BLaER1 treated with 17β-estradiol and CSF1 and Interleukin-3, amounts not matched to agents 10 nM and 100 nM (cell line): ENCODE results near the gene PCDHA7.
"Not testable (repeated sequence)": the region's sequence is repeated elsewhere in the genome, so short reads cannot be mapped to it uniquely, and the experiment has no call there.

ENCODE experiments used
- H3K27ac ChIP-seq, 11 experiments: shearing (Covaris generic); formaldehyde crosslinking; 2 replicates each; pipeline ENCODE4 v1.8.1; 2022
- H3K27me3 ChIP-seq, 11 experiments: shearing (Covaris generic); formaldehyde crosslinking; 2 replicates each; pipeline ENCODE4 v1.8.1; 2022
- H3K36me3 ChIP-seq, 11 experiments: shearing (Covaris generic); formaldehyde crosslinking; 2 replicates each; pipeline ENCODE4 v1.8.1; 2022
- H3K4me1 ChIP-seq, 10 experiments: shearing (Covaris generic); formaldehyde crosslinking; 2 replicates each; pipeline ENCODE4 v1.8.1; 2022
- H3K4me2 ChIP-seq, 11 experiments: shearing (Covaris generic); formaldehyde crosslinking; 2 replicates each; pipeline ENCODE4 v1.8.1; 2022
- H3K4me3 ChIP-seq, 10 experiments: shearing (Covaris generic); formaldehyde crosslinking; 2 replicates each; pipeline ENCODE4 v1.8.1; 2022
- H3K9ac ChIP-seq, 11 experiments: shearing (Covaris generic); formaldehyde crosslinking; 2 replicates each; pipeline ENCODE4 v1.8.1; 2022
- H3K9me3 ChIP-seq, 11 experiments: shearing (Covaris generic); formaldehyde crosslinking; replicated peaks in 1 of 11; 2 replicates each; pipeline ENCODE4 v1.8.1; 2022
- H4K20me1 ChIP-seq, 11 experiments: shearing (Covaris generic); formaldehyde crosslinking; 2 replicates each; pipeline ENCODE4 v1.8.1; 2022
- Cebpa-rat ChIP-seq, 11 experiments: shearing (Covaris generic); IDR thresholded peaks; 2 replicates each; pipeline ENCODE4 v1.8.1; 2022

The PCDHA7 gene

GRCh38 chr5:140800816-140801493 lies 33.1 kb upstream of the PCDHA7 start, which contains the start of gene PCDHA3:
Gene PCDHA3 (plus strand): TSS chr5:140801057.
- no peaks in the 10 kb centered on the region; a peak in 1 of 22 replicates for H3K36me3 ChIP-seq
- no peaks in the 10 kb centered on the region for H3K4me1 ChIP-seq
- H3K9ac ChIP-seq: no peak within 1 kb of the TSS
- H3K4me3 ChIP-seq: no peak within 1 kb of the TSS
- H4K20me1 ChIP-seq: no peaks in the 10 kb centered on the region
- H3K27ac ChIP-seq: no peak within 1 kb of the TSS
- H3K4me2 ChIP-seq: no peak within 1 kb of the TSS
- TF ChIP-seq Cebpa-rat (IDR thresholded peaks at IDR 0.05): no peak
- no peaks in the 10 kb centered on the region for H3K27me3 ChIP-seq
- peaks cover 42 to 96% (median 60%) of the 10 kb centered on the region in 11 experiments for H3K9me3 ChIP-seq

- no peaks in the 10 kb centered on the region for H4K20me1 ChIP-seq
- no peaks in the 10 kb centered on the region for H3K27me3 ChIP-seq
- H3K9me3 ChIP-seq: peaks cover 41 to 96% (median 59%) of the 10 kb centered on the region in 11 experiments
- H3K4me3 ChIP-seq: no peak overlapping the region
- H3K27ac ChIP-seq: no peak overlapping the region
- no peaks in the 10 kb centered on the region for H3K4me1 ChIP-seq
- no peak overlapping the region for H3K9ac ChIP-seq
- no peak overlapping the region for H3K4me2 ChIP-seq
- no peak for TF ChIP-seq Cebpa-rat (IDR thresholded peaks at IDR 0.05)
- no peaks in the 10 kb centered on the region; a peak in 1 of 22 replicates for H3K36me3 ChIP-seq
These were observed 32.6 kb upstream of the PCDHA7 start for GRCh38 chr5:140801494-140801841.

- H3K4me3 ChIP-seq, H3K36me3 ChIP-seq, H3K4me1 ChIP-seq, H4K20me1 ChIP-seq, H3K27me3 ChIP-seq, H3K9ac ChIP-seq, H3K27ac ChIP-seq, H3K4me2 ChIP-seq: not testable (repeated sequence)
- peaks cover 42 to 96% (median 61%) of the 10 kb centered on the region in 11 experiments for H3K9me3 ChIP-seq
These were observed 31.7 kb upstream of the PCDHA7 start for GRCh38 chr5:140802381-140802780.

GRCh38 chr5:140802781-140803271 lies 31.2 kb upstream of the PCDHA7 start:
- TF ChIP-seq Cebpa-rat (IDR thresholded peaks at IDR 0.05): no peak
- H3K9me3 ChIP-seq: peaks cover 46 to 96% (median 62%) of the 10 kb centered on the region in 11 experiments
- no peak overlapping the region for H3K4me2 ChIP-seq
- H3K9ac ChIP-seq: no peak overlapping the region
- no peak overlapping the region for H3K4me3 ChIP-seq
- H3K4me1 ChIP-seq: no peaks in the 10 kb centered on the region
- H4K20me1 ChIP-seq: no peaks in the 10 kb centered on the region
- no peaks in the 10 kb centered on the region; a peak in 1 of 22 replicates for H3K36me3 ChIP-seq
- no peaks in the 10 kb centered on the region for H3K27me3 ChIP-seq
- H3K27ac ChIP-seq: no peak overlapping the region

- no peak within 1 kb of the TSS for H3K4me3 ChIP-seq
These were observed 27.0 kb upstream of the PCDHA7 start, which contains the start of gene PCDHA4 for GRCh38 chr5:140806834-140807775. Gene PCDHA4 (plus strand): TSS chr5:140807068.

GRCh38 chr5:140808241-140808888 lies 25.7 kb upstream of the PCDHA7 start:
- not testable (repeated sequence) for H3K4me1 ChIP-seq, H3K27me3 ChIP-seq, H4K20me1 ChIP-seq, H3K4me3 ChIP-seq, H3K9ac ChIP-seq, H3K27ac ChIP-seq, H3K36me3 ChIP-seq, H3K4me2 ChIP-seq
- H3K9me3 ChIP-seq: peaks cover 36 to 77% (median 46%) of the 10 kb centered on the region in 11 experiments

More at GRCh38 chr5:140806834-140807775, 27.0 kb upstream of the PCDHA7 start, which contains the start of gene PCDHA4:
- Histone ChIP-seq H3K4me2 (no peak within 1 kb of the TSS), H3K27ac (no peak within 1 kb of the TSS), H3K9ac (no peak within 1 kb of the TSS), H4K20me1 (no peaks in the 10 kb centered on the region), H3K9me3 (peaks cover 48 to 77% (median 59%) of the 10 kb centered on the region in 11 experiments), H3K4me1 (no peaks in the 10 kb centered on the region), H3K27me3 (no peaks in the 10 kb centered on the region), H3K36me3 (no peaks in the 10 kb centered on the region; a peak in 1 of 22 replicates)
- no peak for TF ChIP-seq Cebpa-rat (IDR thresholded peaks at IDR 0.05)

GRCh38 chr5:140808889-140809291 lies 25.2 kb upstream of the PCDHA7 start:
- H3K4me1 ChIP-seq: no peaks in the 10 kb centered on the region
- no peaks in the 10 kb centered on the region for H3K27me3 ChIP-seq
- H3K4me3 ChIP-seq: no peak overlapping the region
- peaks cover 34 to 76% (median 42%) of the 10 kb centered on the region in 11 experiments for H3K9me3 ChIP-seq
- H3K4me2 ChIP-seq: no peak overlapping the region
- TF ChIP-seq Cebpa-rat (IDR thresholded peaks at IDR 0.05): no peak
- no peaks in the 10 kb centered on the region for H3K36me3 ChIP-seq
- H4K20me1 ChIP-seq: no peaks in the 10 kb centered on the region
- no peak overlapping the region for H3K27ac ChIP-seq
- no peak overlapping the region for H3K9ac ChIP-seq

GRCh38 chr5:140821375-140822280 lies 12.4 kb upstream of the PCDHA7 start, which contains the start of gene PCDHA5:
Gene PCDHA5 (plus strand): TSS chr5:140821613.
- Histone ChIP-seq H3K9me3 (peaks cover 27 to 46% (median 32%) of the 10 kb centered on the region in 11 experiments), H3K27ac (no peak within 1 kb of the TSS), H3K4me1 (no peaks in the 10 kb centered on the region), H4K20me1 (no peaks in the 10 kb centered on the region), H3K36me3 (no peaks in the 10 kb centered on the region), H3K4me2 (no peak within 1 kb of the TSS), H3K27me3 (no peaks in the 10 kb centered on the region), H3K4me3 (no peak within 1 kb of the TSS; a peak in 1 of 20 replicates), H3K9ac (no peak within 1 kb of the TSS)
- TF ChIP-seq Cebpa-rat (IDR thresholded peaks at IDR 0.05): no peak
